ENCODE results near the gene DCD. TPM values are rescaled to one million over a fixed set of nuclear protein-coding genes. Genes with fewer than 3 reads are reported as not detected.

Gene DCD
- total RNA-seq, 1 experiment from 2014 or later, result not detected

- Mint-ChIP-seq H3K36me3 (ENCODE audit: insufficient read depth in 1 of 3, low read depth in 3 of 3) (peaks cover 9 to 16% (median 13%) of the 10 kb centered on the region in 3 experiments; a peak in 6 of 7 replicates), H3K4me1 (no peaks in the 10 kb centered on the region), H3K27ac (no peak overlapping the region), H3K4me3 (no peak overlapping the region; a peak in 1 of 5 replicates), H3K9me3 (peaks cover 21 to 27% of the 10 kb centered on the region in 2 experiments), H3K27me3 (ENCODE audit: low read depth) (peaks cover 73% of the 10 kb centered on the region)
- Histone ChIP-seq H3K23ac (ENCODE audit: insufficient read length, low read depth, low read length) (no peak overlapping the region), H3K9ac (ENCODE audit: extremely low read depth, insufficient read length, low read length) (no peak overlapping the region), H3K27me3 (ENCODE audit: insufficient read depth, low read length) (no peaks in the 10 kb centered on the region), H3K79me2 (ENCODE audit: insufficient read depth, low read length) (no peaks in the 10 kb centered on the region), H3T11ph (ENCODE audit: low read length) (no peak overlapping the region), H4K5ac (ENCODE audit: insufficient read length, low read depth, low read length) (no peak overlapping the region), H4K91ac (ENCODE audit: insufficient read length, low read depth, low read length) (no peak overlapping the region), H2AK5ac (ENCODE audit: insufficient read length, low read length) (no peak overlapping the region), H4K20me1 (ENCODE audit: control insufficient read depth, insufficient read depth, insufficient read length) (no peaks in the 10 kb centered on the region), H2BK120ac (ENCODE audit: low read depth, low read length, poor library complexity, severe bottlenecking) (no peak overlapping the region), H2AFZ (ENCODE audit: low read length) (no peak overlapping the region), H2BK20ac (ENCODE audit: low read depth, low read length, poor library complexity, severe bottlenecking) (no peak overlapping the region), H3K56ac (ENCODE audit: insufficient read length, low read depth, low read length) (no peak overlapping the region), H2BK15ac (ENCODE audit: low read depth, low read length) (no peak overlapping the region), H3K79me1 (ENCODE audit: insufficient read depth, low read depth, low read length, poor library complexity, severe bottlenecking) (no peaks in the 10 kb centered on the region), H2BK12ac (ENCODE audit: insufficient read length, low read depth, low read length) (no peak overlapping the region), H3K9me3 (ENCODE audit: control insufficient read depth, low read depth, low read length) (no peaks in the 10 kb centered on the region), H4K8ac (replicated peaks; ENCODE audit: insufficient read length, low read depth, low read length) (no peak overlapping the region), H3K4ac (ENCODE audit: low read depth, low read length) (no peak overlapping the region), H3K14ac (ENCODE audit: insufficient read depth, low read length) (no peak overlapping the region), H2BK5ac (ENCODE audit: insufficient read length, low read length) (no peak overlapping the region), H3K27ac (ENCODE audit: insufficient read length, low read depth, low read length) (no peak overlapping the region), H3K4me1 (ENCODE audit: insufficient read depth, low read length) (no peaks in the 10 kb centered on the region), H3K18ac (ENCODE audit: insufficient read length, low read depth, low read length) (no peak overlapping the region), H3K4me2 (ENCODE audit: insufficient read depth, insufficient read length, low read length) (no peak overlapping the region), H3K23me2 (ENCODE audit: insufficient read length, low read depth, low read length, poor library complexity, severe bottlenecking) (no peaks in the 10 kb centered on the region)
- TF ChIP-seq CTCF (conservative IDR thresholded peaks at IDR 0.05), result no peak
- no CpG with 5 or more reads among the region's 5 CpGs for WGBS (ENCODE audit: extremely low coverage, insufficient read length, low lambda C conversion rate)
- peak; percentile 3 for DNase-seq
Measured at GRCh38 chr12:54624315-54625279, 23.6 kb downstream of the DCD start.
